ENCODE results near the gene CARD6.
"Not testable (repeated sequence)": the region's sequence is repeated elsewhere in the genome, so short reads cannot be mapped to it uniquely, and the experiment has no call there.

Gene CARD6

GRCh38 chr5:40877371-40877988, 36.3 kb downstream of the CARD6 start:
- DNase-seq, result no peak

GRCh38 chr5:40879163-40879942, 38.2 kb downstream of the CARD6 start:
- DNase-seq, result peak in 1 of 2 donors; percentile 29

GRCh38 chr5:40882291-40882690, 41.1 kb downstream of the CARD6 start:
- no peak for DNase-seq

GRCh38 chr5:40883051-40883450, 41.9 kb downstream of the CARD6 start:
- DNase-seq, result not testable (repeated sequence)

GRCh38 chr5:40895440-40896425, 54.6 kb downstream of the CARD6 start:
- not testable (repeated sequence) for DNase-seq

GRCh38 chr5:40904205-40904993, 63.2 kb downstream of the CARD6 start:
- DNase-seq, result peak in 1 of 2 donors; percentile 24

GRCh38 chr5:40904994-40905306, 63.8 kb downstream of the CARD6 start:
- no peak for DNase-seq

GRCh38 chr5:40906351-40906751, 65.2 kb downstream of the CARD6 start:
- DNase-seq, result no peak

GRCh38 chr5:40909264-40909663, 68.1 kb downstream of the CARD6 start, which contains the start of gene C7:
Gene C7, plus strand, starts transcription at chr5:40909497. Its CDS starts 114 bp downstream, at chr5:40909611.
- DNase-seq, result no peak

- DNase-seq, result no peak
These were observed 68.6 kb downstream of the CARD6 start for GRCh38 chr5:40909723-40910122.

Data from CD4-positive, alpha-beta T cell treated with Interferon alpha-2 for 1 hour (primary cell).